IMR-90 (cell line): ENCODE results near the gene MAGI1.

ENCODE experiments used
- CTCF ChIP-seq: conservative IDR thresholded peaks from 2 replicates; pipeline ENCODE4 v1.5.1; 2012; ENCODE audit warnings: mild to moderate bottlenecking, low read depth, low read length, improper control_type of control experiment
- ELK1 ChIP-seq: fragments of 150-350 bp; IDR thresholded peaks from 2 replicates; pipeline ENCODE4 v1.6.1; 2016; ENCODE audit warnings: low read depth, mild to moderate bottlenecking, low read length, moderate library complexity, borderline replicate concordance
- POLR2A ChIP-seq: IDR thresholded peaks from 2 replicates; pipeline ENCODE4 v1.6.1; 2012; ENCODE audit warnings: mild to moderate bottlenecking, low read depth, low read length
- RAD21 ChIP-seq: IDR thresholded peaks from 2 replicates; pipeline ENCODE4 v1.6.1; 2012; ENCODE audit warnings: low read length, improper control_type of control experiment
- RCOR1 ChIP-seq: IDR thresholded peaks from 2 replicates; pipeline ENCODE4 v1.6.1; 2012; ENCODE audit warnings: mild to moderate bottlenecking, low read length, improper control_type of control experiment; ENCODE audit not compliant: insufficient replicate concordance

GRCh38 chr3:65742914-65743313 lies 295.8 kb downstream of the MAGI1 start:
- TF ChIP-seq ELK1, result no peak
- TF ChIP-seq CTCF, result no peak
- TF ChIP-seq RCOR1, result no peak
- TF ChIP-seq RAD21, result no peak
- no peak for TF ChIP-seq POLR2A
